H9 (cell line): ENCODE results near the gene ABCC11. TPM values are rescaled to one million over a fixed set of nuclear protein-coding genes. Genes with fewer than 3 reads are reported as not detected.

Source experiments
- DNase-seq: peaks from one replicate; pipeline ENCODE4 v3.0.0-alpha.2; 2017
- H2AFZ ChIP-seq: one replicate; pipeline ENCODE4 v1.6.1; 2013; ENCODE audit warnings: mild to moderate bottlenecking, low read length, control low read depth, moderate library complexity
- H2AK5ac ChIP-seq: 2 replicates; pipeline ENCODE4 v1.6.1; 2013; ENCODE audit warnings: low read length, control low read depth, mixed read lengths; ENCODE audit not compliant: insufficient read length
- H2BK120ac ChIP-seq: one replicate; pipeline ENCODE4 v1.6.1; 2013; ENCODE audit warnings: low read depth, mild to moderate bottlenecking, low read length, control low read depth, inconsistent platforms; ENCODE audit not compliant: poor library complexity, severe bottlenecking
- H2BK12ac ChIP-seq: 2 replicates; pipeline ENCODE4 v1.6.1; 2013; ENCODE audit warnings: low read length, control low read depth, mixed read lengths, low read depth; ENCODE audit not compliant: insufficient read length
- H2BK15ac ChIP-seq: 2 replicates; pipeline ENCODE4 v1.6.1; 2013; ENCODE audit warnings: low read depth, low read length, control low read depth
- H2BK20ac ChIP-seq: one replicate; pipeline ENCODE4 v1.6.1; 2013; ENCODE audit warnings: low read depth, mild to moderate bottlenecking, low read length, control low read depth, inconsistent platforms; ENCODE audit not compliant: poor library complexity, severe bottlenecking
- H2BK5ac ChIP-seq: 2 replicates; pipeline ENCODE4 v1.6.1; 2013; ENCODE audit warnings: low read length, control low read depth, mixed read lengths; ENCODE audit not compliant: insufficient read length
- H3K14ac ChIP-seq: 2 replicates; pipeline ENCODE4 v1.6.1; 2013; ENCODE audit warnings: low read length, control low read depth; ENCODE audit not compliant: insufficient read depth
- H3K18ac ChIP-seq: 2 replicates; pipeline ENCODE4 v1.6.1; 2013; ENCODE audit warnings: low read depth, mild to moderate bottlenecking, mixed read lengths, low read length, control low read depth; ENCODE audit not compliant: insufficient read length
- H3K23ac ChIP-seq: 2 replicates; pipeline ENCODE4 v1.6.1; 2013; ENCODE audit warnings: low read length, control low read depth, mixed read lengths, low read depth; ENCODE audit not compliant: insufficient read length
- H3K23me2 ChIP-seq: 2 replicates; pipeline ENCODE4 v1.6.1; 2013; ENCODE audit warnings: low read depth, mild to moderate bottlenecking, mixed read lengths, low read length, control low read depth; ENCODE audit not compliant: insufficient read length, poor library complexity, severe bottlenecking
- H3K27ac ChIP-seq: 2 replicates; pipeline ENCODE4 v1.5.1; 2013; ENCODE audit warnings: low read length, control low read depth, mixed read lengths, low read depth; ENCODE audit not compliant: insufficient read length
- H3K27me3 ChIP-seq: 2 replicates; pipeline ENCODE4 v1.6.1; 2013; ENCODE audit warnings: low read length, control low read depth, inconsistent platforms; ENCODE audit not compliant: insufficient read depth
- H3K4ac ChIP-seq: 2 replicates; pipeline ENCODE4 v1.6.1; 2013; ENCODE audit warnings: low read depth, mild to moderate bottlenecking, control low read depth, inconsistent platforms, low read length, moderate library complexity
- H3K4me1 ChIP-seq: 2 replicates; pipeline ENCODE4 v1.6.1; 2013; ENCODE audit warnings: low read length, control low read depth, inconsistent platforms; ENCODE audit not compliant: insufficient read depth
- H3K4me2 ChIP-seq: 2 replicates; pipeline ENCODE4 v1.6.1; 2013; ENCODE audit warnings: low read length, control low read depth, mixed read lengths; ENCODE audit not compliant: insufficient read length, insufficient read depth
- H3K56ac ChIP-seq: 2 replicates; pipeline ENCODE4 v1.6.1; 2013; ENCODE audit warnings: low read depth, mild to moderate bottlenecking, mixed read lengths, low read length, control low read depth; ENCODE audit not compliant: insufficient read length
- H3K79me1 ChIP-seq: 2 replicates; pipeline ENCODE4 v1.6.1; 2013; ENCODE audit warnings: low read depth, mild to moderate bottlenecking, moderate library complexity, low read length, control low read depth, inconsistent platforms; ENCODE audit not compliant: insufficient read depth, poor library complexity, severe bottlenecking
- H3K79me2 ChIP-seq: 2 replicates; pipeline ENCODE4 v1.6.1; 2013; ENCODE audit warnings: low read length, control low read depth, inconsistent platforms; ENCODE audit not compliant: insufficient read depth
- H3K9ac ChIP-seq: 2 replicates; pipeline ENCODE4 v1.6.1; 2013; ENCODE audit warnings: low read length, control low read depth, mixed read lengths; ENCODE audit not compliant: insufficient read length; ENCODE audit errors: extremely low read depth
- H3K9me3 ChIP-seq: one replicate; pipeline ENCODE4 v1.6.1; 2013; ENCODE audit warnings: low read depth, low read length, inconsistent platforms; ENCODE audit not compliant: control insufficient read depth
- H3T11ph ChIP-seq: one replicate; pipeline ENCODE4 v1.6.1; 2013; ENCODE audit warnings: mild to moderate bottlenecking, low read length, control low read depth, inconsistent platforms
- H4K20me1 ChIP-seq: one replicate; pipeline ENCODE4 v1.6.1; 2013; ENCODE audit not compliant: control insufficient read depth, insufficient read length, insufficient read depth
- H4K5ac ChIP-seq: 2 replicates; pipeline ENCODE4 v1.6.1; 2013; ENCODE audit warnings: low read depth, mild to moderate bottlenecking, mixed read lengths, low read length, control low read depth; ENCODE audit not compliant: insufficient read length
- H4K8ac ChIP-seq: replicated peaks from 2 replicates; pipeline ENCODE4 v1.6.1; 2013; ENCODE audit warnings: low read length, control low read depth, mixed read lengths, low read depth; ENCODE audit not compliant: insufficient read length
- H4K91ac ChIP-seq: 2 replicates; pipeline ENCODE4 v1.6.1; 2013; ENCODE audit warnings: low read depth, mild to moderate bottlenecking, moderate library complexity, mixed read lengths, low read length, control low read depth; ENCODE audit not compliant: insufficient read length
- H3K27ac Mint-ChIP-seq, 3 experiments: 2 replicates in 2 of 3; 3 replicates in 1 of 3; pipeline ENCODE4 v1.8.0; 2020 to 2021; ENCODE audit warnings: mixed read lengths in 3 of 3, mild to moderate bottlenecking in 1 of 3, moderate library complexity in 1 of 3
- H3K27me3 Mint-ChIP-seq: 2 replicates; pipeline ENCODE4 v1.8.0; 2021; ENCODE audit warnings: low read depth, mild to moderate bottlenecking, moderate library complexity, mixed read lengths
- H3K36me3 Mint-ChIP-seq, 3 experiments: 2 replicates in 2 of 3; 3 replicates in 1 of 3; pipeline ENCODE4 v1.8.0; 2020 to 2021; ENCODE audit warnings: low read depth in 3 of 3, mixed read lengths in 3 of 3; ENCODE audit not compliant: insufficient read depth in 1 of 3
- H3K4me1 Mint-ChIP-seq, 2 experiments: 2 replicates each; pipeline ENCODE4 v1.8.0; 2020; ENCODE audit warnings: mixed read lengths in 2 of 2
- H3K4me3 Mint-ChIP-seq, 2 experiments: 2 replicates in 1 of 2; 3 replicates in 1 of 2; pipeline ENCODE4 v1.8.0; 2020 to 2021; ENCODE audit warnings: mild to moderate bottlenecking in 2 of 2, mixed read lengths in 2 of 2, moderate library complexity in 1 of 2
- H3K9me3 Mint-ChIP-seq, 2 experiments: 2 replicates in 1 of 2; 3 replicates in 1 of 2; pipeline ENCODE4 v1.8.0; 2020; ENCODE audit warnings: mild to moderate bottlenecking in 2 of 2, mixed read lengths in 2 of 2, moderate library complexity in 1 of 2
- CTCF ChIP-seq: fragments of 200-600 bp; sonication (generic); conservative IDR thresholded peaks from 3 replicates; pipeline ENCODE4 v1.8.0; 2021; ENCODE audit warnings: antibody characterized with exemption, mild to moderate bottlenecking
- WGBS: extraction: QIAGEN DNeasy Blood & Tissue Kit; methylation state at CpG from one replicate; pipeline ENCODE4 v1.1.7; 2013; ENCODE audit warnings: missing lambda C conversion rate, low lambda C conversion rate, mixed read lengths; ENCODE audit not compliant: insufficient read length; ENCODE audit errors: extremely low coverage; 5-methylcytosine and 5-hydroxymethylcytosine counted together
- total RNA-seq: library from RNA; stranded (reverse); gene quantifications from 2 replicates; pipeline ENCODE4 v1.2.1, GENCODE V29; 2021

ABCC11 gene
- total RNA-seq, 1 experiment from 2014 or later = 0.33 TPM

DNA sequence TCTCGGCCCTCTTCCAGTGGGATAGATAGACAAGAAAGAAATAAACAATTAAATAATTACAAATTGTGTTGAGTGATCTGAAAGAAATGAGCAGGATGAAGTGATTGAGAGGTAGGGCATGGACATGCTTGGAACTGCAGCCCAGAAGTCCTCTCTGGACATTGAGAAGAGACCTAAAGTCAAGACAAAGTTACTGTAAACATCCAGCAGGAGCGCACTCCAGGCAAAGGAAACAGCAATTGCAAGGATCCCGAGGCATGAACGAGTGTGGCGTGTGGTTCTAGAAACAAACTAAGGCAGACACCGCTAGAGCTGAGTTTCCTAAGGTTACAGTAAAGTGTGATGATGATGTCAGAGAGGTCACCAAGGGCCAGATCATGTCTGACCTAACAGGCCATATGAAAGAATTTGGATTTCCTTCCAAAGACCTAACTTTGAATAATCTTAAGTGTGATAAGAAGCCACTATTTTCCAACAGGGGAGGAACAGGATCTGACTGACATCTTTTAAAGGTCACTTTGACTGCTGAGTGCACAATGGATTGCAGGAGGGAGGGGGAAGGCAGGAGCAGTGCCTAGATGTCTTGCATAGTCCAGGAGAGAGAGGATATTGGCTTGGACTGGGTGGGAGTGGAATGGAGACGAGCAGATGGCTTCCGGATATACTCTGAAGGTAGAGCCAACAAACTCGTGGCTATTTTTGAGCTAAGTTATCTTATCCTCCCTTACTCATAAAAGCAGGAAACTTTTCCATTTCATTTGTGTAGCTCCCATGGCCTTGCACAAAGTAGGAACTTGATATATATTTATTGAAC is 110.6 kb downstream of the ABCC11 start:
- no CpG with 5 or more reads among the region's 9 CpGs for WGBS
- no peak overlapping the region for H3K18ac ChIP-seq
- H3K27me3 Mint-ChIP-seq = no peaks in the 10 kb centered on the region; the same call in 1 of the 2 replicates

More for the DNA sequence above, 110.6 kb downstream of the ABCC11 start:
- DNase-seq = no peak
- H3T11ph ChIP-seq = no peak overlapping the region
- H2AK5ac ChIP-seq = no peak overlapping the region
- no peaks in the 10 kb centered on the region for H3K79me2 ChIP-seq
- H2BK120ac ChIP-seq = no peak overlapping the region
- no peak overlapping the region for H3K27ac ChIP-seq
- H3K4me2 ChIP-seq = no peak overlapping the region
- H3K56ac ChIP-seq = no peak overlapping the region
- Mint-ChIP-seq H3K4me1 (peaks cover 5 to 6% of the 10 kb centered on the region in 2 experiments), H3K9me3 (no peaks in the 10 kb centered on the region; a peak in 2 of 5 replicates), H3K4me3 (no peak overlapping the region), H3K36me3 (no peaks in the 10 kb centered on the region), H3K27ac (no peak overlapping the region)
- no peaks in the 10 kb centered on the region for H4K20me1 ChIP-seq
- H3K79me1 ChIP-seq = no peaks in the 10 kb centered on the region
- no peak overlapping the region for H2BK15ac ChIP-seq
- TF ChIP-seq CTCF = no peak
- H2BK5ac ChIP-seq = no peak overlapping the region
- no peaks in the 10 kb centered on the region for H3K23me2 ChIP-seq
- no peak overlapping the region for H2AFZ ChIP-seq
- H4K91ac ChIP-seq = no peak overlapping the region
- H3K4ac ChIP-seq = no peak overlapping the region
- H3K14ac ChIP-seq = no peak overlapping the region
- H3K23ac ChIP-seq = no peak overlapping the region
- no peak overlapping the region for H3K9ac ChIP-seq
- no peaks in the 10 kb centered on the region for H3K27me3 ChIP-seq
- H2BK12ac ChIP-seq = no peak overlapping the region
- no peak overlapping the region for H4K5ac ChIP-seq
- no peak overlapping the region for H4K8ac ChIP-seq
- H2BK20ac ChIP-seq = no peak overlapping the region
- H3K4me1 ChIP-seq = no peaks in the 10 kb centered on the region
- H3K9me3 ChIP-seq = no peaks in the 10 kb centered on the region
